WI38 (cell line): ENCODE measurements around the gene SH3BP2.

ENCODE experiments used
- H3K4me3 ChIP-seq: 2 replicates; pipeline ENCODE4 v1.5.1; 2011; ENCODE audit warnings: low read depth, mild to moderate bottlenecking, control low read depth, low read length
- CTCF ChIP-seq: IDR thresholded peaks from 2 replicates; pipeline ENCODE4 v1.5.1; 2012; ENCODE audit warnings: low read depth, mild to moderate bottlenecking, control low read depth, low read length

The SH3BP2 gene

DNA sequence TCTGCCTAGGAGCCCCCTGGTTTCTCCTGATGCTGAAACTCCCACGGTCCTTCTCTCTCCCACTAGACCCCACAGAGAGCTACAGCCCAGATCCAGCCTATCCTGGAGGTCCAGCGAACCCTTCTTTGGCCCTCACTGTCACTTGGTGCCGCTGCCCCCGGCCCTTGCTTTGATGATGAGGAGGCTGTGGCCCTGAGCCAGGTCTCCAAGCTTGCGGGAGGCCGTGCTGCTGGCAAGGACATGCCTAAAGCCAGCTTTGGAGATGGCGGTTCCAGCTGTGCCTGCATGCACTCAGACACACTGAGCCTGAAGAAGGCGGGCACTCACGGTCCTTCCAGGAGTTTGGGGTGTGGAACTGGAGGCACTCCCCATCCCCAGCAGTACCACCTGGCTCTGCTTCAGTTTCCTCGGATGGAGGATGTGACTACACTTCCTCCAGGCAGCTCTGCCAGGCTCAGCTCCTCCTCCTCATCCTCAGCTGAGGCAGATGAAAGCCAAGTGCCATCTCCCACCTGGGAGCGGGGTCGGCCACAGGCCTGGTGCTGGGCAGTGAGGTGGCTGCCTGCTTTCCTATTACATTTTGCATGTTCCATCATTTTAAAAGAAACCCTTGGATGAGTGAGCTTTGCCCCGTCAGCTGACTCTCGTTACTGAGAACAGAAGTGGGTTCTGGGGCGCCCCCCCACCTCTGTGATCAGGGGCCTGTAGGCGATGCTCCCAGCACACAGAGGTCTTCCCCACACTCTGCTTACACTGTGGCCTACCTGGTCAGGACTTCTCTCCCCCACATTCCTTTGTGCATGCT is 45.8 kb upstream of the SH3BP2 start:
- no peak for TF ChIP-seq CTCF
- no peak overlapping the region for H3K4me3 ChIP-seq

DNA sequence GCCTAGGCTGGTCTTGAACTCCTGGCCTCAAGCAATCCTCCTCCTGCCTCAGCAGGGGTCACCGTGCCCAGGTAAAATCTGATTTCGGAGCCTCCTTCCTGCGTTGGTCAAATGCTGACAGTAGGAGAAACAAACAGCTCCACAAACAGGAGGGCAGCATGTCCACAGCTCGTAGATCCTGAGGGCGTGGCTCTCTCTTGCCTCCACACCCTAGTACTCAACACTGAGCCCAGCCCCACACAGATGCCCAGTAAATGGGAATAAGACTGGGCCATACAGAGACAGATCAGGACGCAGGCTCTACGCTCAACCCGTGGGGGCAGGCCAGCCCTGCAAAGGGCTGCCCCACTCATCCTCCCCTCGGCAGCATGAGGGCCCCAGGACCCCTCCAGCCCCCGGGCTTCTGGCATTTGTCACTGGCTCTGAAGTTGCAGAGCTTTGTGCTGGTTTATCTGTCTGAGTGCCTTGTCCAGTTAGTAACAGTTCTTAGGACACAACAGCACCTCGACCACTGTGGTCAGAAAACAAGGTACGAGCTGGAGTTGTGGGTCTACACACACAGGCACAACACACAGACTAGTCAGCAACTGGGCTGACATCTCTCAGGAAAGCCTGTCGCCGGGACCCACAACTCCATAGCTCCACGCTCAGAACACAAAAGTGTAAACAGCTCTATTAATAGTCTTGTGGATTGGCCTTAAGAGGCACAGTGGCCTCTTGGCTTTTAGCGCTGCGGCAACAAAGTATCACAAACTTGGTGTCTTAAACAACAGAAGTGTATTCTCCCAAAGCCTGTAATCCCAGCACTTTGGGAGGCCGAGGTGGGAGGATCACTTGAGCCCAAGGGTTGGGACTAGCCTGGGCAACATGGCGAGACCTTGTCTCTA is 41.9 kb upstream of the SH3BP2 start:
- TF ChIP-seq CTCF = no peak
- H3K4me3 ChIP-seq = no peak overlapping the region

DNA sequence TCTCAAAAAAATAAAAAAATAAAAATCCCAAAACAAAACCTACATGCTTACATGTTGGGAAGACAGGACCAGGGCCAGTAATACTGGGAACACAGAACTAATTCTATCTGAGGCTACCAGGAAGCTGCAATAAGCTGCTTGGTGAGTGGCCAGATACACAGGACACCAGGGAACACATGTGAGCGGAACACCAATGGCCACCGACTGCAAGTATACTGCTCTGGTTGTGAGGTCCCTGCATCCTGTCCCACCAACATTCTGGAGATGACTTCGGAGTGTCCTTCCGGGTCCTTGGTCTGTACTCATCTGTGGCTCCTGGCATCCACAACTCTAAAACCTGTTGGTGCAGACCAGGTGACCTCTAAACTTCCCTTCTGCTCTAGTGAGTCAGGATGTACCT is 39.4 kb upstream of the SH3BP2 start:
- no peak for TF ChIP-seq CTCF
- no peak overlapping the region for H3K4me3 ChIP-seq

- peak overlapping the region; percentile 74 for H3K4me3 ChIP-seq
- TF ChIP-seq CTCF = no peak
Observed at GRCh38 chr4:2754848-2755819, 37.8 kb upstream of the SH3BP2 start.

GRCh38 chr4:2755821-2756690 is 36.8 kb upstream of the SH3BP2 start, which contains the start of gene TNIP2:
TNIP2 (minus strand) TSS chr4:2756336; CDS start chr4:2756289, 47 bp downstream.
- H3K4me3 ChIP-seq = peak within 1 kb of the TSS; percentile 74
- 0 out of 2 replicates have a peak, but pooled peaks have one; percentile 10 for TF ChIP-seq CTCF
